Smooth muscle cell (in vitro differentiated cells): ENCODE data around the gene PTPRG. TPM values are rescaled to one million over a fixed set of nuclear protein-coding genes. Genes with fewer than 3 reads are reported as not detected.

Source experiments
- DNase-seq: peaks from one replicate; lab custom pipeline; 2025; ENCODE audit not compliant: unreplicated experiment; lab: John Stamatoyannopoulos, UW
- H2AFZ ChIP-seq: fragments of 200-600 bp; sonication (generic); 2 replicates; pipeline ENCODE4 v1.6.0; 2016; ENCODE audit warnings: antibody characterized with exemption, low read depth, mild to moderate bottlenecking
- H3F3A ChIP-seq: fragments of 200-600 bp; sonication (generic); 2 replicates; pipeline ENCODE4 v1.6.0; 2017; ENCODE audit warnings: antibody characterized with exemption, low read depth
- H3K27ac ChIP-seq: fragments of 200-600 bp; sonication (generic); 2 replicates; pipeline ENCODE4 v1.5.1; 2016; ENCODE audit warnings: low read depth, mild to moderate bottlenecking
- H3K27me3 ChIP-seq: fragments of 200-600 bp; sonication (generic); 2 replicates; pipeline ENCODE4 v1.6.1; 2016; ENCODE audit warnings: low read depth, mild to moderate bottlenecking
- H3K36me3 ChIP-seq: fragments of 200-600 bp; sonication (generic); 2 replicates; pipeline ENCODE4 v1.5.1; 2016; ENCODE audit warnings: low read depth
- H3K4me1 ChIP-seq: fragments of 200-600 bp; sonication (generic); 2 replicates; pipeline ENCODE4 v1.5.1; 2016; ENCODE audit warnings: low read depth
- H3K4me2 ChIP-seq: fragments of 200-600 bp; sonication (generic); 2 replicates; pipeline ENCODE4 v1.6.0; 2016; ENCODE audit warnings: mild to moderate bottlenecking
- H3K4me3 ChIP-seq: fragments of 200-600 bp; sonication (generic); 2 replicates; pipeline ENCODE4 v1.5.1; 2016; ENCODE audit warnings: mild to moderate bottlenecking
- H3K79me2 ChIP-seq: fragments of 200-600 bp; sonication (generic); 2 replicates; pipeline ENCODE4 v1.6.0; 2016; ENCODE audit warnings: low read depth, mild to moderate bottlenecking
- H3K9ac ChIP-seq: fragments of 200-600 bp; sonication (generic); 2 replicates; pipeline ENCODE4 v1.6.0; 2016; ENCODE audit warnings: low read depth
- H3K9me3 ChIP-seq: fragments of 200-600 bp; sonication (generic); replicated peaks from 2 replicates; pipeline ENCODE4 v1.5.1; 2016; ENCODE audit warnings: low read depth
- H4K20me1 ChIP-seq: fragments of 200-600 bp; sonication (generic); 2 replicates; pipeline ENCODE4 v1.6.0; 2016; ENCODE audit warnings: low read depth
- CTCF ChIP-seq: fragments of 200-600 bp; sonication (generic); IDR thresholded peaks from 2 replicates; pipeline ENCODE4 v1.5.1; 2017; ENCODE audit warnings: borderline replicate concordance, mild to moderate bottlenecking, antibody characterized with exemption; ENCODE audit not compliant: insufficient read depth, poor library complexity, severe bottlenecking
- WGBS: methylation state at CpG from one replicate; pipeline ENCODE4 v1.1.7; 2016; ENCODE audit warnings: low lambda C conversion rate; 5-methylcytosine and 5-hydroxymethylcytosine counted together
- polyA plus RNA-seq: library from polyadenylated mRNA; unstranded; fragments of >200 nt; fragmentation: Nextera tagmentation; extraction: Ambion mirVana; gene quantifications from 2 replicates; pipeline ENCODE4 v1.2.1, GENCODE V29; 2016
- total RNA-seq: library from RNA; depleted of rRNA; stranded (reverse); fragments of >200 nt; gene quantifications from 2 replicates; pipeline ENCODE4 v1.2.3, GENCODE V29; 2014

Gene PTPRG
- total and polyA plus RNA-seq, 2 experiments from 2014 or later = 21.2 to 87.3 TPM

GRCh38 chr3:61915296-61915695 is 353.9 kb downstream of the PTPRG start:
- Histone ChIP-seq H3K4me2 (no peak overlapping the region), H3K4me3 (no peak overlapping the region), H3F3A (no peaks in the 10 kb centered on the region), H2AFZ (no peak overlapping the region), H3K9me3 (no peaks in the 10 kb centered on the region), H3K36me3 (no peaks in the 10 kb centered on the region), H4K20me1 (peaks cover 52% of the 10 kb centered on the region), H3K27ac (no peak overlapping the region), H3K79me2 (peaks cover 10% of the 10 kb centered on the region), H3K27me3 (no peaks in the 10 kb centered on the region), H3K4me1 (no peaks in the 10 kb centered on the region), H3K9ac (no peak overlapping the region)
- DNase-seq = no peak
- no peak for TF ChIP-seq CTCF
- 93% methylated on average over 3 of the region's 3 CpGs for WGBS

- no peak for DNase-seq
- Histone ChIP-seq H3K9ac (no peak overlapping the region), H3K27ac (no peak overlapping the region), H3K9me3 (no peaks in the 10 kb centered on the region), H3K4me2 (no peak overlapping the region), H3K27me3 (no peaks in the 10 kb centered on the region), H4K20me1 (peaks cover 33% of the 10 kb centered on the region), H3K4me3 (no peak overlapping the region), H3K4me1 (no peaks in the 10 kb centered on the region), H3K79me2 (peaks cover 17% of the 10 kb centered on the region), H3K36me3 (no peaks in the 10 kb centered on the region), H3F3A (no peaks in the 10 kb centered on the region), H2AFZ (no peak overlapping the region)
- TF ChIP-seq CTCF = no peak
- 84% methylated on average over 4 of the region's 4 CpGs for WGBS
Observed at GRCh38 chr3:61919371-61919770, 358.0 kb downstream of the PTPRG start.

- no peak for DNase-seq
- H2AFZ ChIP-seq = no peak overlapping the region
- no peak for TF ChIP-seq CTCF
- H3F3A ChIP-seq = peaks cover 5% of the 10 kb centered on the region
- WGBS = 79% methylated on average over 5 of the region's 5 CpGs
- H4K20me1 ChIP-seq = peaks cover 29% of the 10 kb centered on the region
- H3K79me2 ChIP-seq = peaks cover 11% of the 10 kb centered on the region
- no peak overlapping the region for H3K9ac ChIP-seq
- peaks cover 11% of the 10 kb centered on the region for H3K4me1 ChIP-seq
- H3K27ac ChIP-seq = no peak overlapping the region
- no peak overlapping the region for H3K4me2 ChIP-seq
- no peaks in the 10 kb centered on the region for H3K27me3 ChIP-seq
- H3K9me3 ChIP-seq = no peaks in the 10 kb centered on the region
- H3K4me3 ChIP-seq = no peak overlapping the region
- no peaks in the 10 kb centered on the region for H3K36me3 ChIP-seq
Observed at GRCh38 chr3:61922118-61922517, 360.7 kb downstream of the PTPRG start.

- Histone ChIP-seq H3K9ac (no peak overlapping the region), H2AFZ (no peak overlapping the region), H3K4me1 (peaks cover 13% of the 10 kb centered on the region), H3K27ac (no peak overlapping the region), H3F3A (peaks cover 15% of the 10 kb centered on the region), H4K20me1 (peaks cover 29% of the 10 kb centered on the region), H3K79me2 (peaks cover 11% of the 10 kb centered on the region), H3K4me3 (no peak overlapping the region), H3K36me3 (no peaks in the 10 kb centered on the region), H3K9me3 (no peaks in the 10 kb centered on the region), H3K4me2 (no peak overlapping the region), H3K27me3 (no peaks in the 10 kb centered on the region)
- DNase-seq = no peak
- WGBS = 92% methylated on average over 4 of the region's 4 CpGs
- TF ChIP-seq CTCF = no peak
Observed at GRCh38 chr3:61924090-61924735, 362.8 kb downstream of the PTPRG start.
